Lung (tissue), 12 donors: ENCODE results near the gene TFE3. TPM values are rescaled to one million over a fixed set of nuclear protein-coding genes. Genes with fewer than 3 reads are reported as not detected.

Experiments used
- ATAC-seq: fragments of 200-7000 bp; cut with Tn5 transposase; one replicate; pipeline ENCODE4 v1.9.1; 2020; ENCODE audit warnings: moderate number of reproducible peaks; ENCODE audit not compliant: insufficient read depth, low FRiP score
- DNase-seq, 3 donors: peaks; one replicate each; pipeline ENCODE4 v3.0.0-alpha.2; 2013 to 2017
- H3K27ac ChIP-seq, 2 donors: one replicate each; pipeline ENCODE4 v1.5.1; 2013; ENCODE audit warnings: mild to moderate bottlenecking in 2 of 2, moderate library complexity in 2 of 2, control low read depth in 1 of 2, inconsistent platforms in 1 of 2, low read depth in 1 of 2, low read length in 1 of 2
- H3K27me3 ChIP-seq, 3 donors: one replicate each; pipeline ENCODE4 v1.5.1; 2013; ENCODE audit warnings: low read length in 2 of 3; ENCODE audit not compliant: control insufficient read depth in 3 of 3, insufficient read depth in 3 of 3
- H3K36me3 ChIP-seq, 4 donors: one replicate each; pipeline ENCODE4 v1.5.1; 2013; ENCODE audit warnings: low read length in 4 of 4, mild to moderate bottlenecking in 1 of 4, moderate library complexity in 1 of 4; ENCODE audit not compliant: control insufficient read depth in 4 of 4, insufficient read depth in 4 of 4
- H3K4me1 ChIP-seq, 5 donors: one replicate each; pipeline ENCODE4 v1.5.1; 2013; ENCODE audit warnings: low read length in 5 of 5, mild to moderate bottlenecking in 2 of 5, moderate library complexity in 1 of 5; ENCODE audit not compliant: control insufficient read depth in 5 of 5, insufficient read depth in 5 of 5
- H3K4me3 ChIP-seq: one replicate; pipeline ENCODE4 v1.5.1; 2013; ENCODE audit warnings: mild to moderate bottlenecking, control low read depth, moderate library complexity
- H3K9ac ChIP-seq, 2 donors: one replicate each; pipeline ENCODE4 v1.5.1; 2013; ENCODE audit warnings: low read length in 2 of 2, control low read depth in 1 of 2; ENCODE audit not compliant: insufficient read depth in 1 of 2
- H3K9me3 ChIP-seq, 4 donors: one replicate each; pipeline ENCODE4 v1.5.1; 2013; ENCODE audit warnings: low read length in 3 of 4, mild to moderate bottlenecking in 1 of 4, moderate library complexity in 1 of 4; ENCODE audit not compliant: control insufficient read depth in 4 of 4, insufficient read depth in 3 of 4
- CTCF ChIP-seq: IDR thresholded peaks from 2 replicates; pipeline ENCODE4 v1.5.1; 2012; ENCODE audit warnings: mild to moderate bottlenecking; ENCODE audit errors: control extremely low read depth, extremely low read depth
- WGBS, 2 donors: extraction: QIAGEN DNeasy Blood & Tissue Kit; methylation state at CpG; one replicate each; pipeline ENCODE4 v1.1.7; 2013; 5-methylcytosine and 5-hydroxymethylcytosine counted together
- polyA plus RNA-seq, 2 donors: library from polyadenylated mRNA; stranded (reverse); fragments of 200-250 nt; gene quantifications; one replicate each; pipeline ENCODE4 v1.2.1, GENCODE V29; 2013
- total RNA-seq, 2 donors: library from RNA; depleted of rRNA in 1 of 2; stranded (reverse); fragments of >200 nt in 1 of 2; gene quantifications; one replicate each; pipeline ENCODE4 v1.2.1, GENCODE V29; 2014 to 2021
- donor health status: control.
- donor health status: control.
- donor health status: Bipolar disorder and iron deficiency.
- donor health status: healthy.
- donor health status: DM: yes; HTN: yes; CAD: no.

Gene TFE3
- total and polyA plus RNA-seq, 4 donors = 28.4 to 63.7 (median 42.7) TPM

DNA sequence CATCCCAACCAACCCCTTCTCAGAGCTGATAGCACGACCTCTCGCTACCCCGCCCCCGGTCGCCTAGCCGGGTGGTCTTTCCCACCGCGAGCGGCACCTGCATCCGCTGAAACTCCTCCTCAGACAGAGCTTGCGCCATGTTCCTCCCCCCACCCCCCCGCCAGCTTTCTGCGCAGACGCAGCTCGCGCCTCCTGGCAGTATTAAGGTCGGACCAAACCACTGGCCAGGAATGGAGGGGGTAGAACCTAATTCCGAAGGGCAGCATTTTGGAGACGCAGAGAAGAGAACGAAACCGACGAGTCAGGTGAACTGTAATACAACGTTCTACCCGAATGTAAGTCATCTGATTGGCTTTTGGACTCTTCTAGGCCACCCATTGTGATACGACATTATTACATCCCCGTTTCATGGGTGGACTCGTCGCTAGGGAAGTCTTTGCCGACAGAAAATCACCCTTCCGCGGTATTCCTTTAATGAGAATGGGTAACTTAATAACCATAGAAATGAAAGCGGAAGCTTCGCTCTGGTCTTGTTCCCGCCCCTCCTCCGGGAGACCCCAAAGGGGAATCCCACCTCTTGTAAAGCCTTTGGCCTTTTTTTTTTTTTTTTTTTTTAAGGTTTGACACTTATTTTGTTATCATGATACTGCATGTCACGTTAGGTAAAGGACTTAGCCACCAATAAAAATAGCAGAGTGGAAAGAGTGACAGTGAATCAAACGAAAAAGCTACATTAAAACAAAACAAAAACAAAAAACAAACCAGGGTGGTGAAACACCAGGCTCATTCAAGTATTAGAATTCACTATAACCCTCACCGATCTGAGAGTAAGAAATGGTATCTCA, 40.8 kb downstream of the TFE3 start, which contains the start of gene GRIPAP1:
Gene GRIPAP1, minus strand, starts transcription at position 174 of the 845 bp plus-strand sequence. Its CDS starts 35 bp downstream, at position 139.
- H3K36me3 ChIP-seq = peaks cover 0 to 9% (median 3%) of the 10 kb centered on the region in 4 donors
- peak; percentile 84 to 95 (median 94) for DNase-seq
- H3K9ac ChIP-seq = peak within 1 kb of the TSS; percentile 52 to 95
- peaks cover 0 to 4% (median 0%) of the 10 kb centered on the region in 5 donors for H3K4me1 ChIP-seq
- H3K4me3 ChIP-seq = peak within 1 kb of the TSS; percentile 56
- H3K27ac ChIP-seq = peak within 1 kb of the TSS; percentile 74 to 87
- WGBS, 2 donors = 1 to 30% methylated on average over 32 to 38 of the region's 38 CpGs
- peaks cover 0 to 5% (median under 1%) of the 10 kb centered on the region in 4 donors for H3K9me3 ChIP-seq
- no peak for TF ChIP-seq CTCF
- ATAC-seq = peak; percentile 87
- no peaks in the 10 kb centered on the region for H3K27me3 ChIP-seq

GRCh38 chrX:49001521-49002090, 41.6 kb downstream of the TFE3 start:
- DNase-seq (peak in 2 of 3 donors; percentile 31 to 35), ATAC-seq (no peak)
- Histone ChIP-seq H3K9ac (peak overlapping the region in 1 of 2 donors; percentile 74), H3K27ac (peak overlapping the region; percentile 42 to 87), H3K4me1 (peaks cover 0 to 4% (median 0%) of the 10 kb centered on the region in 5 donors), H3K4me3 (peak overlapping the region; percentile 56), H3K27me3 (peaks cover 0 to 4% (median 0%) of the 10 kb centered on the region in 3 donors), H3K9me3 (peaks cover 0 to 9% (median 2%) of the 10 kb centered on the region in 4 donors), H3K36me3 (peaks cover 0 to 9% (median 3%) of the 10 kb centered on the region in 4 donors)
- 1 to 34% methylated on average over 13 to 17 of the region's 17 CpGs for WGBS, 2 donors
- no peak for TF ChIP-seq CTCF

DNA sequence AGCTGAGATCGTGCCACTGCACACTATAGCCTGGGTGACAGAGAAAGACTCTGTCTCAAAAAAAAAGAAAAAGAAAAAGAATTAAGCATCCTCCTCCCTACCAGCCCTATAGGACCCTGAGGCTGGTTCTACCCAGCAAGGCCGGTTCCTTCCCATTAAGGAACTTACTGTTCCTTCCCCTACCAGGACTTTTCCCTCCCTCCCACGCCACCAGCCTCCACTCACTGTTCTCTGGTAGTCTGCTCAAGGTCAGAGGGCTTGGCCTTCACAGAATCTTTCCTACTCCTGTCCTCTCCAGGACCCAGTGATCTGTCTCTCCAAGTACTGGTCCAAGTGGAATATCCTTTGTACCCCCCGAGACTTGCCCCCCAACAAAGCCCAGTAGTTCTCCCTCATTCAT, 42.5 kb downstream of the TFE3 start:
- no peak for ATAC-seq
- Histone ChIP-seq H3K4me1 (peaks cover 0 to 4% (median 0%) of the 10 kb centered on the region in 5 donors), H3K36me3 (peaks cover 0 to 10% (median 3%) of the 10 kb centered on the region in 4 donors), H3K27me3 (peaks cover 0 to 4% (median 0%) of the 10 kb centered on the region in 3 donors), H3K4me3 (no peak overlapping the region), H3K27ac (no peak overlapping the region), H3K9me3 (peaks cover 0 to 9% (median 2%) of the 10 kb centered on the region in 4 donors), H3K9ac (no peak overlapping the region)
- WGBS, 2 donors = 84 to 93% methylated on average over 4 of the region's 4 CpGs
- no peak for TF ChIP-seq CTCF
- no peak for DNase-seq
